HG03103 (cell line): ENCODE results near the gene HAP1.
"Not testable (repeated sequence)": the region's sequence is repeated elsewhere in the genome, so short reads cannot be mapped to it uniquely, and the experiment has no call there.

Source experiments
- ATAC-seq: cut with Tn5 transposase; IDR thresholded peaks from one replicate; pipeline ENCODE4 v1.9.1; 2021; ENCODE audit warnings: low read depth; ENCODE audit not compliant: unreplicated experiment

HAP1 gene

GRCh38 chr17:41734139-41734948 lies at the start of gene HAP1:
Gene HAP1, minus strand, starts transcription at chr17:41734643. Its CDS starts 9 bp downstream, at chr17:41734634.
- ATAC-seq, result no peak

- ATAC-seq, result no peak
These were observed 47.7 kb upstream of the HAP1 start for GRCh38 chr17:41782142-41782541.

GRCh38 chr17:41781404-41782110 lies 47.1 kb upstream of the HAP1 start:
- ATAC-seq, result no peak

GRCh38 chr17:41779954-41780353 lies 45.5 kb upstream of the HAP1 start:
- ATAC-seq, result no peak

- ATAC-seq, result no peak
These were observed 43.2 kb upstream of the HAP1 start for GRCh38 chr17:41777574-41778188.

GRCh38 chr17:41777157-41777573 lies 42.7 kb upstream of the HAP1 start:
- ATAC-seq, result no peak

- not testable (repeated sequence) for ATAC-seq
These were observed 41.9 kb upstream of the HAP1 start for GRCh38 chr17:41776262-41776900.

GRCh38 chr17:41775394-41776226 lies 41.2 kb upstream of the HAP1 start:
- ATAC-seq, result no peak

- ATAC-seq, result no peak
These were observed 39.3 kb upstream of the HAP1 start for GRCh38 chr17:41773731-41774193.

GRCh38 chr17:41773190-41773588 lies 38.7 kb upstream of the HAP1 start:
- ATAC-seq, result no peak

GRCh38 chr17:41772586-41773189 lies 38.2 kb upstream of the HAP1 start:
- no peak for ATAC-seq

GRCh38 chr17:41772218-41772585 lies 37.8 kb upstream of the HAP1 start:
- ATAC-seq, result no peak

- ATAC-seq, result no peak
These were observed 37.2 kb upstream of the HAP1 start for GRCh38 chr17:41771389-41772206.

- no peak for ATAC-seq
These were observed 35.5 kb upstream of the HAP1 start for GRCh38 chr17:41769985-41770384.

GRCh38 chr17:41769346-41769862 lies 35.0 kb upstream of the HAP1 start:
- ATAC-seq, result no peak

- ATAC-seq, result no peak
These were observed 34.3 kb upstream of the HAP1 start for GRCh38 chr17:41768682-41769288.

- no peak for ATAC-seq
These were observed 33.0 kb upstream of the HAP1 start for GRCh38 chr17:41767324-41768042.

- ATAC-seq, result no peak
These were observed 31.7 kb upstream of the HAP1 start for GRCh38 chr17:41766135-41766534.
